Psoas muscle (tissue), 8 donors: ENCODE measurements around the gene HCRTR1. TPM values are rescaled to one million over a fixed set of nuclear protein-coding genes. Genes with fewer than 3 reads are reported as not detected.

Experiments
- ATAC-seq, 4 donors: fragments of 200-7000 bp; cut with Tn5 transposase; one replicate each; pipeline ENCODE4 v1.9.1; 2020; ENCODE audit warnings: moderate library complexity in 3 of 4, mild to moderate bottlenecking in 2 of 4
- DNase-seq, 2 donors: peaks; one replicate each; pipeline ENCODE4 v3.0.0-alpha.2; 2020
- H3K27ac ChIP-seq: fragments of 200-600 bp; one replicate; pipeline ENCODE4 v1.8.0; 2022
- H3K27me3 ChIP-seq, 3 donors: fragments of 200-600 bp in 1 of 3; one replicate each; pipeline versions ENCODE4 v1.6.1 to v1.8.0; 2013 to 2022; ENCODE audit warnings: low read length in 2 of 3, mild to moderate bottlenecking in 2 of 3, moderate library complexity in 1 of 3; ENCODE audit not compliant: insufficient read depth in 3 of 3
- H3K36me3 ChIP-seq, 2 donors: fragments of 200-600 bp in 1 of 2; one replicate each; pipeline versions ENCODE4 v1.6.1 to v1.8.0; 2013 to 2022; ENCODE audit warnings: low read depth in 1 of 2, mild to moderate bottlenecking in 1 of 2, moderate library complexity in 1 of 2; ENCODE audit not compliant: insufficient read depth in 1 of 2
- H3K4me1 ChIP-seq: fragments of 200-600 bp; one replicate; pipeline ENCODE4 v1.8.0; 2022
- H3K4me3 ChIP-seq: fragments of 200-600 bp; one replicate; pipeline ENCODE4 v1.8.0; 2022; ENCODE audit warnings: mild to moderate bottlenecking
- H3K9me3 ChIP-seq: fragments of 200-600 bp; one replicate; pipeline ENCODE4 v1.8.0; 2022
- WGBS, 3 donors: extraction: QIAGEN DNeasy Blood & Tissue Kit; methylation state at CpG; one replicate each; pipeline versions ENCODE4 v1.1.6 to v1.1.7; 2013; 5-methylcytosine and 5-hydroxymethylcytosine counted together
- intact Hi-C, 2 donors: fragments of 100-400 bp; cut with DNase I; formaldehyde crosslinking; loops; one replicate each; pipeline versions ENCODE4 v1.11.0 to v1.14.2; 2022
- polyA plus RNA-seq, 3 donors: library from polyadenylated mRNA; stranded (reverse); fragments of 200-250 nt; gene quantifications; one replicate each; pipeline ENCODE4 v1.2.3, GENCODE V29; 2013
- total RNA-seq, 4 donors: library from RNA; stranded (reverse); fragmentation: NEBNext Ultra II Directional in 2 of 4; extraction: Animal tissue kit (Norgen Biotek cat#: 25700) in 2 of 4; gene quantifications; one replicate each; pipeline versions ENCODE4 v1.2.1 to v1.2.4, GENCODE V29; 2021 to 2023
- TF ChIP-seq, protein P1 (sequence below): fragments of 200-600 bp; IDR thresholded peaks from one replicate; pipeline ENCODE4 v1.8.0; 2022; ENCODE audit warnings: antibody characterized with exemption
- donor health status: healthy with polysubstance abuse.
- donor health status: DM: no; HTN: no; CAD: no; lungs with moderate emphysema.
- donor health status: Bipolar disorder and iron deficiency.
- donor health status: healthy.
- donor health status: DM: yes; HTN: yes; CAD: no.
- donor health status: DM: no; HTN: no; CAD: no.
- donor health status: DM: no; HTN: no; CAD: no.
- donor health status: DM: yes; HTN: yes; CAD: no.

Gene HCRTR1
- total and polyA plus RNA-seq, 7 donors, result 0.12 to 1.2 (median 0.34) TPM; not detected in 1

DNA sequence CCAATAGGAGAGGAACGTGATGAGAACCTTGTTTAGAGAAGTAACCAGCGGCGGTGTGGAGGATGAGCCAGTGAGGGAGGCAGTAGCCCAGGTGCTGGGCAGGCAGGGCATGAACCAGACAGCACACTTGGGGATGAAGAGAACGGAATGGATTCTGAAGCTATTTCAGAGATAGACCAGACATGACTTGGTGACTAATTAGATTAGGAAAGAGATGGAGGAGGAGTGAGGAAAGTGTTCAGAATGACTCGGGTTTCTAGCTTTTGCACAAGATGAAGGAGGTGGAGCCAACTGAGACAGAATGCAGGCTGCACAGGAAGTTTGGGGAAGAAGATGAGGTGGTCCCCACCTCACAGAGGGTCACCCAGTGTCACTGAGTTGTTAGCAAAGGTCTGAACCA lies 22.1 kb downstream of the HCRTR1 start:
- ATAC-seq (peak; percentile 46 to 76 (median 68)), DNase-seq (no peak)
- H3K27me3 ChIP-seq, result no peaks in the 10 kb centered on the region
- peak overlapping the region; percentile 76 for H3K27ac ChIP-seq
- peaks cover 0 to 14% of the 10 kb centered on the region in 2 donors for H3K36me3 ChIP-seq
- H3K4me3 ChIP-seq, result peak overlapping the region; percentile 15
- intact Hi-C loops, result no loop called here
- WGBS, 3 donors, result 56 to 65% (median 62%) methylated on average over 5 of the region's 5 CpGs
- H3K9me3 ChIP-seq, result no peaks in the 10 kb centered on the region
- H3K4me1 ChIP-seq, result peaks cover 84% of the 10 kb centered on the region
- TF ChIP-seq, protein P1, sequence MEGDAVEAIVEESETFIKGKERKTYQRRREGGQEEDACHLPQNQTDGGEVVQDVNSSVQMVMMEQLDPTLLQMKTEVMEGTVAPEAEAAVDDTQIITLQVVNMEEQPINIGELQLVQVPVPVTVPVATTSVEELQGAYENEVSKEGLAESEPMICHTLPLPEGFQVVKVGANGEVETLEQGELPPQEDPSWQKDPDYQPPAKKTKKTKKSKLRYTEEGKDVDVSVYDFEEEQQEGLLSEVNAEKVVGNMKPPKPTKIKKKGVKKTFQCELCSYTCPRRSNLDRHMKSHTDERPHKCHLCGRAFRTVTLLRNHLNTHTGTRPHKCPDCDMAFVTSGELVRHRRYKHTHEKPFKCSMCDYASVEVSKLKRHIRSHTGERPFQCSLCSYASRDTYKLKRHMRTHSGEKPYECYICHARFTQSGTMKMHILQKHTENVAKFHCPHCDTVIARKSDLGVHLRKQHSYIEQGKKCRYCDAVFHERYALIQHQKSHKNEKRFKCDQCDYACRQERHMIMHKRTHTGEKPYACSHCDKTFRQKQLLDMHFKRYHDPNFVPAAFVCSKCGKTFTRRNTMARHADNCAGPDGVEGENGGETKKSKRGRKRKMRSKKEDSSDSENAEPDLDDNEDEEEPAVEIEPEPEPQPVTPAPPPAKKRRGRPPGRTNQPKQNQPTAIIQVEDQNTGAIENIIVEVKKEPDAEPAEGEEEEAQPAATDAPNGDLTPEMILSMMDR, result no peak

DNA sequence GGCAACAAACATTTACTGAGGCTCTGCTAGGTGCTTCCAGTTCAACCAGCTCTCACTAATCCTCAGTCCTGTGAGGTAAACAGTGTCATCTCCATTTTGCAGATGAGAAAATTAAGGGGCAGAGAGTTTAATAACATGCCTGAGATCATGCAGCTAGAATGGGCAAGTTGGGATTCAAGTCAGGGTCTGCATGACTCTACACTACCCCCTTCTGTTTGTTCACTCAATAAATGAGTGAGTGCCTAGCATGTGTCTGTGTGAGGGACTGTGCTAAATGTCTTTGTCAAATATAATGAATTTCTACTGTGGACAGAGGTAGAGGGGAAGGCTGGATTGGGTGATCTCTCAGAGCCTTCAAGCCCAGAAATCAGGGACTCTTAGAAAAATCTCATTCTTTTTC lies 22.7 kb downstream of the HCRTR1 start:
- DNase-seq, result no peak
- peak overlapping the region; percentile 3 for H3K4me3 ChIP-seq
- H3K9me3 ChIP-seq, result no peaks in the 10 kb centered on the region
- no peak for ATAC-seq
- peak overlapping the region; percentile 76 for H3K27ac ChIP-seq
- intact Hi-C loops, result no loop called here
- peaks cover 84% of the 10 kb centered on the region for H3K4me1 ChIP-seq
- H3K27me3 ChIP-seq, result no peaks in the 10 kb centered on the region
- peaks cover 0 to 8% of the 10 kb centered on the region in 2 donors for H3K36me3 ChIP-seq
- TF ChIP-seq, protein P1, result no peak

DNA sequence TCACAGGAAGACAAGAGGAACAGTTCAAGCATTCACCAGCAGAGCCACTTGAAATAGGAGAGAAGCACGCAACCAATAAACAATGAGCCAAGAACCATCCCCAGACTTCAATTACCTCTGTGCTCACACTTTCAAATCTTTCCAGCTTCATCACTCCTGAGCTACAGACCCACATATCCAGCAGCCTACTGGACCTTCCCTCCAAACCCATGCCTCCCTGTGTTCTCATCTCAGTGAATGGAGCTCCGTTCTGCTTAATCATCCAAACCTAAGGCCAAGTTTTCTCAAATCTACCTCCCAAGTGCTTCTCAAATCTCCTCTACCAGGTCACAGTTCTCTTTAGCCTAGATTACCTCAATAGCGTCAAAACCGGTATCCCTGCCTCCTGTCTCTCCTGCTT lies 23.5 kb downstream of the HCRTR1 start:
- peak in 1 of 4 donors; percentile 10 for ATAC-seq
- Histone ChIP-seq H3K36me3 (peaks cover 0 to 6% of the 10 kb centered on the region in 2 donors), H3K9me3 (no peaks in the 10 kb centered on the region), H3K4me1 (peaks cover 89% of the 10 kb centered on the region), H3K27me3 (no peaks in the 10 kb centered on the region), H3K27ac (peak overlapping the region; percentile 76), H3K4me3 (peak overlapping the region; percentile 3)
- WGBS, 3 donors, result 34 to 70% (median 42%) methylated on average over 4 of the region's 4 CpGs
- intact Hi-C loops, result no loop called here
- no peak for DNase-seq
- TF ChIP-seq, protein P1, result no peak

DNA sequence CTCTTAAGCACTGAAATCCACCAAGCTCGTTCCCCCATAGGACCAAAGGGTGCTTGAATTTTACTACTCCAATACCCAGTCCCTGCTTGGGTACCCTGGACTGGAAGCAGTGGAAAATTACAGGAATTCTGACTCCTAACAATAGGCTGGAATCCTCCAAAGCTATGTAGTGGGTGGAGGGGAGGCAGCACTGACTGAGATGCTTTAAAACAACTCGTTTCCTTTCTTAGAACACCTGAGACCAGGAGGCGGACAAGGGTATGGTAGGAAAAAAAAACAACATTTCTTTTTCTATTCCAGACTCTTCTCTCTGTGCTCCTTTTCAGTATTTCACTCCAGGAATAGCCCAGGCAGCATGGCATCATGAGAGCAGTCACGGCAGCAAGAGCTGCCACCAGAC lies 24.9 kb downstream of the HCRTR1 start:
- peaks cover 0 to 6% of the 10 kb centered on the region in 2 donors for H3K36me3 ChIP-seq
- DNase-seq (no peak), ATAC-seq (no peak)
- TF ChIP-seq, protein P1, result no peak
- peak overlapping the region; percentile 100 for H3K27ac ChIP-seq
- WGBS, 3 donors, result 70 to 84% (median 71%) methylated on average over 4 of the region's 4 CpGs
- intact Hi-C loops, result no loop called here
- H3K9me3 ChIP-seq, result no peaks in the 10 kb centered on the region
- no peaks in the 10 kb centered on the region for H3K27me3 ChIP-seq
- peaks cover 74% of the 10 kb centered on the region for H3K4me1 ChIP-seq
- no peak overlapping the region for H3K4me3 ChIP-seq

DNA sequence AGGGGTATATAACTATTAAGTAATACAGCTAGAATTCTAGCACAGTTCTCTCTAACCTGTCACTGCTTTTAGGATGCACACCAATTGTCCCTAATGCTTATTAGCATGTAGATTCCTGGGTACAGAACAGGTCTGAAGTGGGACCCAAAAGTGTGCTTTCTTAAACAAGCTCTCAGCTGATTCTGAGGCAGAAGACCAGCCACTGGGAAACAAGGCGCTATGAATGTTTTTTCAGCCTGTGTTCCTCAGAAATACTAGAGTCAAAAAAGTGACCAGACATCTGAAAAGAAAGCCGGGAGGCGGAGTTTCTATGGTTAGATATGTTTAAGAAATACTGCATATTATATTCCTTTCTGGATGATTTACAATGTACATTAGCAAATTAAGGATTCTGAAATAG lies 25.4 kb downstream of the HCRTR1 start:
- intact Hi-C loops, result no loop called here
- ATAC-seq, result no peak
- H3K27me3 ChIP-seq, result no peaks in the 10 kb centered on the region
- H3K4me3 ChIP-seq, result peak overlapping the region; percentile 97
- TF ChIP-seq, protein P1, result no peak
- H3K9me3 ChIP-seq, result no peaks in the 10 kb centered on the region
- no peak for DNase-seq
- H3K4me1 ChIP-seq, result peaks cover 69% of the 10 kb centered on the region
- H3K36me3 ChIP-seq, result peaks cover 0 to 6% of the 10 kb centered on the region in 2 donors
- 86 to 94% (median 94%) methylated on average over 3 of the region's 3 CpGs for whole genome bisulfite sequencing, 3 donors
- peak overlapping the region; percentile 100 for H3K27ac ChIP-seq
